ENCODE data around the gene BOK.
A peak's percentile ranks its signal among the peaks of the same experiment; 100 is the strongest.

The BOK gene

GRCh38 chr2:241606186-241606585, 47.6 kb downstream of the BOK start:
- DNase-seq = no peak

- no peak for DNase-seq
Measured at GRCh38 chr2:241607162-241607885, 48.8 kb downstream of the BOK start.

GRCh38 chr2:241608881-241609280, 50.3 kb downstream of the BOK start:
- peak; percentile 47 for DNase-seq

- peak; percentile 76 for DNase-seq
Measured at GRCh38 chr2:241609859-241610793, 51.6 kb downstream of the BOK start.

DNA sequence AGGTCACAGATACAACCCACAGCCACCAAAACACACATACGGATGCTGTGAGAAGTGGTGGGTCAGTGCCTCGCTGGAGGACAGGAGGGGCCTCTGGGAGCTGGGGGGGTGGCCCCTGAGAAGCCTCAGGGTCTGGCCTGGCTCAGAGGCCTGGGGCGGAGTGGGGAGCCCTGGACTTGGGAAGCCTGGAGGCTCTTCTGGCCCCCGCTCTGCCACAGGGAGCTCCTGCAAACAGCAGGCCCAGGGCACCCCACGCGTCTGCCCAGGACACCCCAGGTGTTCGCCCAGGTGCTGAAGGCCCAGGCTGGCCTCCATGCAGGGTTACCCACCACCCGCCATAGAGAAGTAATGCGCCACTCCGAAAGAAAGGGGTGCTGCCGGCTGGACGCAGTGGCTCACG, 52.5 kb downstream of the BOK start:
- DNase-seq = no peak

DNA sequence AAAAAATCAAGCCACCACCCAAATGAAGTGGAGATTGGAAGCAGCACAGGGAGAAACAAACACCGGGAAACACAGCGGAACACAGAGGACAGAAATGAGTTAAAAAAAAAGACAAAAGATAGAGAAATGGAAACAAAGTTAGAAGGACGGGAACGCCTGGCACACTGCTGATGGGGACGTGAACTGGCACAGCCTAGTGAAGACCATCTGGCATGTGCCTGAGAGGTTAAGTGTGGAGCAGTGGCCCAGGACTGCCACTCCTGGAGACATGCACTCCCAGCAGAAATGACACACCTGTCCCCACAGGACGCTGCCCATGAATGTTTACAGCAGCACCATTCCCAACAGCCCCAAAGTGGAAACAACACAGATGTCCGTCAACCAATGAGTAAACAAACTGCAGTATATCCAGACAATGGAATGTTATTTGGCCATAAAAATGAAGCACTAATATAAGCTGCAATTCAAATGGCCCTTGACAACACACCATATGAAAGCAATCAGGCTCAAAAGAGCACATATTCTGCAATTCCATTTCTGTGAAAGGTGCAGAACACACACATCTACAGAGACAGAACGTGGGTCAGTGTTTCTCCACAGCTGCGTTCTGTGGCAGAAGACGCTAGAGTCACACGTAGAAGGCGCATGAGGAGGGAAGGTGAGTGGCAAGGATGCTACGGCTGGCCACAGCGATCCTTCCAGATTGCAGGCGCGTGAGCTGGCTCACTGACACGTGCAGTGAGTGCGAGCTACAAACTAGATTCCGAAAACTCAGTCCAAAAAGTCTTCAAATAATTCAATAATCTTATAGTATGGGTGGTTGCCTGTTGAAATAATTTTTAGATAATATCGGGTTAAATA, 53.8 kb downstream of the BOK start:
- DNase-seq = no peak

GRCh38 chr2:241613017-241613780, 54.7 kb downstream of the BOK start:
- DNase-seq = no peak

GRCh38 chr2:241615041-241615440, 56.5 kb downstream of the BOK start:
- no peak for DNase-seq

GRCh38 chr2:241615522-241616052, 57.0 kb downstream of the BOK start:
- DNase-seq = no peak

GRCh38 chr2:241616168-241617125, 57.9 kb downstream of the BOK start:
- DNase-seq = no peak

DNA sequence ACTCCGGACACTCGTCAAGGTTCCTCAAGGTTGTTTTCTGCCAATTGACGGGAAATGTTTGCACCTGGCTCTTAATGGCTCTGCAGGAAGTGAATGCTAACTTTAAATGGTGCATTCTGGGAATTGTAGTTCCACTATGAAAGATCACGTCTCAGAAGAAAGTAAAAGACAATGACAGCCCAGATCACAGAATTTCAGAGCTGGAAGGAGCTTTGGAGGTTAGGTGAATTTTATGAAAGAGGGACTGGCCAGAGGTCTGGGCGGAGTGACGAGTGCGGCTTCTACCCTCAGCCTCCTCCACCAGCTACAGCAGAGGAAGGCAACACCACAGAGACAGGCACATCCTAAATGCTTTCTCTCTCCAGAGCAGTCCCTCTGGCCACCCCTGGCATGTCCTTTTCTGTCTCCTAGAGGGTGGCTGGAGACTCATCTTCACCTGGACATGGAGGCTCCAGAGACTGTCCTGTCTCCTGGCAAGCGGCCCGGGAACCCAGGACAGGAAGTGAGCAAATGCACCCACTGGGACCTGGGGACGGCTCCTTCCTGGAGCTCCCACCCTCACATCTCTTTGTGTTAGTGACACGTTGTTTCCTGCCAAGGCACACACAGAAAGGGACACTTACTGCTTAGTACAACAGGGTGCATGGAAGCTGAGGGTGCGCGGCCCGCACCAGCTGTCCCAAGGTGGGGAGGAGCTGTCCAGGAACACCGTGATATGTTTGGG, 59.0 kb downstream of the BOK start:
- DNase-seq = no peak

DNA sequence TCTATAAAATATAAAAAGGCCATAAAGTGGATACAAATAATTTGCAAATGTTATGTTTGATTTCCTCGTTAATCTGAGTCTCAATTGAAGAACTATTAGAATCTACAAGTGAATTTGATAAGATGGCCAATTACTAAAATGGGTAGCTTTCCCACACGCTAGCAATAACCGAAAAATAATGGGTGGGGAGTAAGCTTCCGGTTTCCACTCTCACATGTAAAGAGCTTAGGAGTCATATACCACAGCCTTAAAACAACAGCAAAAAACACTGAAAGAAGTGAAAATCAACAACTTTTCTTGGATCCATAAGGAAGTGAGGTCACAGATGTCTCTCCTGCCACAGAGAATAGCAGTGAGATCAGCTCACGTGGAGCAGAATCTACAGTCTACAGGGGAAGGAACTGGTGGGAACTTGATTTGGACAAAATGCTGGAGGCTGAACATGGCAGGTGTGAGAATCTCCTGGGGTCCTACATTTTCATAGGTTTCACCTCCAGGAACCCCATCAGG, 59.8 kb downstream of the BOK start:
- peak; percentile 83 for DNase-seq

DNA sequence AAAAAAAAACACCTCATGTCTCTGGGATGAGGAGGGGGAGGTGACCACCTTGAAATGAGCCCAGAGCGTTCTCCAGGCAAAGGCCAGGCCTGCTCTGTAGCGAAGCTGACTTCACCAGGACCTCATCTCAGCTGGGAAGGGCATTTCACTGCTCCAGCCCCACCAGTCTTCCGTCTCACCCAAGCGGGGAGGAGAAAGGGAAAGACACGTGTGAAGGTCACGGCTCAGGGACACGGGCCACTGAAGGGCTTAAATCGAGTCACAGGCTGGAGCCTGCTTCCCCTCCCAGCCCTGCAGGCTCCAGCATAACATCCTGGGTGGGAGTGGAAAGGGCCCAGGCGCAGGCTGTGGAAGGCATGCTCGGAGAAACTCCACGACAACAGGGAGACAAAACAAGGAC, 60.3 kb downstream of the BOK start:
- no peak for DNase-seq

- no peak for DNase-seq
Measured at GRCh38 chr2:241619597-241620418, 61.3 kb downstream of the BOK start.

GRCh38 chr2:241620419-241620769, 61.8 kb downstream of the BOK start:
- DNase-seq = peak; percentile 61

All from MV-4-11 (cell line).